Measurements from ENCODE around the gene APAF1.

APAF1 gene

GRCh38 chr12:98771811-98772752, 127.0 kb downstream of the APAF1 start:
- Mint-ChIP-seq H3K27ac (no peak overlapping the region), H3K4me3 (no peak overlapping the region)
- CTCF ChIA-PET, result interaction anchor here (1.0 kb wide), 1 partner anchor 33 kb away, joined by 4 read pairs; no protein-coding TSS in a partner anchor

GRCh38 chr12:98772818-98773217, 127.7 kb downstream of the APAF1 start:
- DNase-seq, result no peak
- H3K4me1 Mint-ChIP-seq, result no peaks in the 10 kb centered on the region
- peaks cover 10% of the 10 kb centered on the region for H3K27me3 Mint-ChIP-seq
- H3K9me3 Mint-ChIP-seq, result no peaks in the 10 kb centered on the region
- H3K36me3 Mint-ChIP-seq, result no peaks in the 10 kb centered on the region
- no peak overlapping the region for H3K27ac Mint-ChIP-seq
- H3K4me3 Mint-ChIP-seq, result no peak overlapping the region
- CTCF ChIA-PET, result no interaction called here

More at GRCh38 chr12:98771811-98772752, 127.0 kb downstream of the APAF1 start:
- no peak for DNase-seq
- Mint-ChIP-seq H3K36me3 (no peaks in the 10 kb centered on the region), H3K9me3 (no peaks in the 10 kb centered on the region), H3K27me3 (peaks cover 13% of the 10 kb centered on the region), H3K4me1 (no peaks in the 10 kb centered on the region)

- H3K27me3 Mint-ChIP-seq, result peaks cover 22% of the 10 kb centered on the region
- no peaks in the 10 kb centered on the region for H3K9me3 Mint-ChIP-seq
- H3K27ac Mint-ChIP-seq, result no peak overlapping the region
- no peaks in the 10 kb centered on the region for H3K4me1 Mint-ChIP-seq
- CTCF ChIA-PET, result no interaction called here
- no peak for DNase-seq
- H3K4me3 Mint-ChIP-seq, result no peak overlapping the region
- H3K36me3 Mint-ChIP-seq, result no peaks in the 10 kb centered on the region
These were observed 135.2 kb downstream of the APAF1 start for GRCh38 chr12:98780261-98780660.

- H3K27ac Mint-ChIP-seq, result no peak overlapping the region
- CTCF ChIA-PET, result no interaction called here
- H3K4me1 Mint-ChIP-seq, result no peaks in the 10 kb centered on the region
- no peak overlapping the region for H3K4me3 Mint-ChIP-seq
- DNase-seq, result no peak
- H3K27me3 Mint-ChIP-seq, result peaks cover 16% of the 10 kb centered on the region
- no peaks in the 10 kb centered on the region for H3K9me3 Mint-ChIP-seq
- H3K36me3 Mint-ChIP-seq, result no peaks in the 10 kb centered on the region
These were observed 138.3 kb downstream of the APAF1 start for GRCh38 chr12:98783420-98783819.
